ENCODE data around the gene FBXO36.

DNA sequence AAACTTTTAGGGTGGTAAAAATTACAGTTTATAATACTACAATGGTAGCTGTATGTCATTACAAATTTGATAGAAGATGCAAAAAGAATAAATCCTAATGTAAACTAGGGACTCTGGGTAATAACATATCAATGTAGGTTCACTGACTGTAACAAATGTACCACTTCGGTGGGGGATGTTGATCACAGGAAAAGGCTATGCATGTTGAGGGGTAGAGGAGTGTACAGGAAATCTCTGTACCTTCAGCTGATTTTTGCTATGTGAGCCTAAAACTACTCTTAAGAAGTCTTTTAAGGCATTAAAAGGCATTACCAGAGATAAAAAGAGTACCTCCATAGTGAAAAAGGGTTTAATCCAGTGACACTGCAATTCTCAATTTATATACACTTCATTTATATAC lies 25.4 kb upstream of the FBXO36 start:
- no peak for TF ChIP-seq POLR2A (IDR thresholded peaks at IDR 0.05)
- TF ChIP-seq CTCF (IDR thresholded peaks at IDR 0.05) = no peak
- TF ChIP-seq POLR2AphosphoS5 (IDR thresholded peaks at IDR 0.05) = no peak
